Suppressor macrophage treated with lipopolysaccharide for 4 hours (primary cell): ENCODE data around the gene GBGT1.

ENCODE experiments used
- DNase-seq: peaks from one replicate; pipeline ENCODE4 v3.0.0-alpha.2; 2020

The GBGT1 gene

DNA sequence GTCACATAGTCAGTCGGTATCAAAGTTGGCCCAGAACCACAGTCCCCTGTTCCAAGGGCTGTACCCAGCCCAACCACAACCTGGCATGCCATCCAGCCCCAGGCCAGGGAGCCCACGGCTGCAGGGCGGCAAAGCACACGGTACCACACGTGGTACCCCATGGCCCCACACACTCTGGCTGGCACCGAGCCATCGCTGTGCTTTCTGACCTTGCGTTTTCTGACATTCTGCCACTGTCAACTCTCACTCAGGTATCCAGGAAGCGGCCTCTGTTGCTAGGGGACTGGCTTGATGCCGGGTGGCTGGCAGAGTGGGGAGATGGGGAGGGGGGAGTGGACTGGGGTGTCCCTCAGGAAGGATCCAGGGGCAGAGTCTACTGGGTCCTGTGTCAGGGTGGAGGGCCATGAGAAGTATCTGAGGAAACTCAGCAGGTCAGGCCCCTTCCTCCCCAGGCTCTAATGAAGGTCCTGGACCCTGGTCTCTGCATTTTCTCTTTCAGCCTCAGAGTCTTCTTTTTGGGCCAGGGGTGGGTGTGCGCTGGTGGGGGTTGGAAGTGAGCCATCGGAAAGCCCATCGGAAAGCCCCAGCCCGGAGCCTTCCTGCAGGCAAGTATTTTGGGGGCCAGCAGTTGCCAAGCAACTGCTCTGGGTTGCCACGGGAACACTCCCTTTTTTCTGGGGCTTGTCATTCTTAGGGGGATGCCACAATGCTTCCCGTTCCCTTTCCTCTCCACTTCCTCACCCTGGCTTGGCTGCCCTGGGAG is 21.7 kb downstream of the GBGT1 start:
- DNase-seq = no peak

GRCh38 chr9:133140606-133141005 is 23.1 kb downstream of the GBGT1 start:
- no peak for DNase-seq

DNA sequence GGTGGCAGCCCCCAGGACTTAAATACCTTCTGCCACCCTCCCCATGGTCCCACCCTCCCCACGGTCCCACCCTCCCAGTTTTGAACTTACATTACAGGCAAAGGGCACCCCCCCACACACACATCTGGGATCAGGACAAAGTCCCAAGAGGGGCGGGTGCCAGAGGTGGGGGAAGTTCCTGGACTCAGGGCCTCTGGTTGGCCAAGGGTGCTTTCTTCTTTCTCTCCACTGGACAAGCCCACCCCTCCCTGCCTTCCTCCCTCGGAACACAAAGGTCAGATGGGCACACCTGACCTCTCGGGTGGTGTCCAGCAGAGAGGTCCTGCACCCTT is 23.6 kb downstream of the GBGT1 start:
- DNase-seq = no peak

GRCh38 chr9:133139246-133140173 is 24.2 kb downstream of the GBGT1 start:
- peak; percentile 35 for DNase-seq

DNA sequence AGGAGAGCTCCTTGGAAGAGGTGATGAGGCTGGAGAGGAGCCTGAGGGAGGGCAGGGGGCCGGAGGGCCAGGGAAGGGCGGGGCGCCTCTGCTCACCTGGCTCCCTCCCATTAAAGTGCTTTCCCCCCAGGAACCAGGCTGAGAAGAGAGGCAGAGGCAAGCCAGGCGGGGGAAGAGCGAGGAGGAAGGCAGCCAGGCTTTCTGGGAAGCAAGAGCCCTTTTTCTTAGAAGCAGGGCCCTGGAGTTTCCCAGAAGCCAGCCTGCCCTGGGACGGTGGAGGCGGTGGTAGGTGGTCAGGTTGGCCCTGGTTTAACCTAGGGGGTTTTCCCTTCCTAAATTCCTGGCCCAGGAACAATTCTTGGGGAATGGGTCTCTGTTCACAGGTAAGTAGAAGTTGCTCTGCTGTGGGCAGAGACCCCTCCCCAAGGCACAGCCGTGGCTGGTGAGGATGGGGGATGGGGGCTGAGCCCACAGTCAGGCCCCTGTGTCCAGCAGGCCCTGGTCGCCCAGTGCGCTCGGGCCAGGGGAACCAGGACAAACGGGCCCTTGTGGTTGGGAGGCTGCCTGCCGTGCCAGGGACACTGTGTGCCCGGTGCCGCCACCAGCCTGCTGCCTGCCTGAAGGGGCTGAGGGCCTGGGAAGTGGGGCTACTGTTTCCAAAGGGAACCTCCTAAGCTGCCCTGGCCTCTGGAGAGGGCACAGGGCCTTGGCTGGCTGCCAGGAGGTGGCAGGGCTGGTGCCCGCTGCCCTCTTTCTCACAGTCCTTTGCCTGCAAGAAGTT is 26.1 kb downstream of the GBGT1 start:
- DNase-seq = no peak

GRCh38 chr9:133135146-133135745 is 28.5 kb downstream of the GBGT1 start:
- no peak for DNase-seq

DNA sequence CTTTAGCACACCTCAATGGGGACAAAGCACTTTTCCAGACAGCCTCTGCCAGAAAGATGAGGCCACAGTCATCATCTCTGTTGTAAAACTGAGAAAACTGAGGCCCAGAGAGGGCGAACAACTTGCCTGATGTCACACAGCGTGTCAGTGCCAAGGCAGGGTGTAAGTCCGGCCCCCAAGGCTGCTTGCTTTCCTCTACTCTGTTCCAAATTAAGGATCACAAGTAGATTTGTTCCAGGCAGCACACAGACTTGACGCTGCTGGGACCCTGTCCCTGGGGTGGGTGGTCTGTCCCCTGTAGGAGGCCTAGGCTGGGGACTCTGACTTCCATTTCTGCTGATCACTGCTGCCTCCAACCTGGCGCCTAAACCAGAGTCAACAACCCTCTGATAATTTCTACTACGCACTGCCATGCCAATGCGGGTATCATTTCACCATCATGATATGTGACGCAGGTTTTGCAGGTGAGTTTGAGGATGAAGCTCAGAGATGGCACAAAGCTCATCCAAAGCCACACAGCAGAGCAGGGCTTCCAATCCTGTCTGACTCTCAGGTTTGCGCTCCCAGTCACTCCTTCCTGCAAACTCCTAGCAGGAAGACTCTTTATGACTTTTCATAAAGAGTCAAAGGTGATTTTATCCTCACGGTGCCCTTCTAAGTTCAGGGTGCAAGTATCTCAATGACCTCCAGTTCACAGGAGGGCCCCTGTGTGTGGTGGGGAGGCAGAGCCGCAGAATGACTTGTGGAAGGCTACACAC is 29.1 kb downstream of the GBGT1 start:
- DNase-seq = no peak

DNA sequence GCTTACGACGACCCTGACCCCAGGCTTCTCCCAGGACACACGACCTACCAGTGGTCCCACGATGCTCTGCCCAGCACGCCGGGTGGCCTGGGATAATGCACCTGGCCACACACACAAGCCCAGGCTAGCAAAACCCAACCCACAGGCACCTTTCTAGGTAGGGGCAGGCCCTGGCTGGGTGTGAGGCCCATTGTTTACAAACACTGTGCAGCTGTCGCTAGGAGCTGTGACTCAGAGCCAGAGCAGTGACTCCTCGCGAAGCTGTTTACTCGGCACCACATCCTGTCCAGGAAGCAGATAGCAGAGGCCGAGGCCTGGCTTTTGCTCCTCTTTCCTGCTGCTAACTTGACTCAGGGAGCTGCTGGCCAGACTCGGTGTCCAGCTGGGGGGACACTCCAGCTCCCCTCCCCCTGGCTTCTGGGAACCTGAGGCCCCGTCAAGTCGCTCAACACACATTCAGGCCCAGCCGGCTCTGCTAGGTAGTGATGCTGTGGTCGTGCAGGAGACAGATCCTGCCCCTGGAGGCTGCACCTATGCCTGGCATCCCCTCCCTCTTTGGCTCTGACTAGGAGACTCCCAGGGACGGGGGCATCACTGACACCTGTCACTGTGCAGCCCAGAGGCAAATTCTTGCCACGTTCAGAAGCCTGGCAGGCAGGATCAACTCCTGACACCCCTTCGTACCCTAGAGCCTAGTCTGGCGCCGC is 29.9 kb downstream of the GBGT1 start:
- DNase-seq = peak; percentile 79

DNA sequence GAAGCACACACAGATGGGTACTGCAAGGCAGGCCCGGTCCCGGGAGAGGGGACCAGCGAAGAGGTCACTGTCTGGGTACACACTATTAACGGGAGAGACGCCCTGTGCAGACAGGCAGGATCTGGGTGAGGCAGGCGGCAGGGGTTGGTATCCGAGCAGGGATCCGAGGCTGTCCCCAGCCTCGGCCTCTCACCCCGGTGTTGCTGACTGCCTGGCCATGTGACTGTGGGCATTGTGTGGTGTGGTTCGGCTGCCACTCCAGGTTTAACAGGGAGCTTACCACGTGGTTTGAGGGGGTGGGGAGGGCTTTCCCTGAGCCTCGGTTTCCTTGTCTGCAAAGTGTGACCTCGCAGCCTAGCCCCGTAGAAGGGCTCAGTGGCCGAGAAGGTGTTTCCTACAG is 31.5 kb downstream of the GBGT1 start:
- no peak for DNase-seq

- DNase-seq = no peak
Measured at GRCh38 chr9:133131506-133131905, 32.2 kb downstream of the GBGT1 start.

GRCh38 chr9:133130685-133131244 is 32.9 kb downstream of the GBGT1 start:
- no peak for DNase-seq

- no peak for DNase-seq
Measured at GRCh38 chr9:133129001-133129795, 34.5 kb downstream of the GBGT1 start.

GRCh38 chr9:133128152-133128551 is 35.6 kb downstream of the GBGT1 start:
- DNase-seq = no peak

DNA sequence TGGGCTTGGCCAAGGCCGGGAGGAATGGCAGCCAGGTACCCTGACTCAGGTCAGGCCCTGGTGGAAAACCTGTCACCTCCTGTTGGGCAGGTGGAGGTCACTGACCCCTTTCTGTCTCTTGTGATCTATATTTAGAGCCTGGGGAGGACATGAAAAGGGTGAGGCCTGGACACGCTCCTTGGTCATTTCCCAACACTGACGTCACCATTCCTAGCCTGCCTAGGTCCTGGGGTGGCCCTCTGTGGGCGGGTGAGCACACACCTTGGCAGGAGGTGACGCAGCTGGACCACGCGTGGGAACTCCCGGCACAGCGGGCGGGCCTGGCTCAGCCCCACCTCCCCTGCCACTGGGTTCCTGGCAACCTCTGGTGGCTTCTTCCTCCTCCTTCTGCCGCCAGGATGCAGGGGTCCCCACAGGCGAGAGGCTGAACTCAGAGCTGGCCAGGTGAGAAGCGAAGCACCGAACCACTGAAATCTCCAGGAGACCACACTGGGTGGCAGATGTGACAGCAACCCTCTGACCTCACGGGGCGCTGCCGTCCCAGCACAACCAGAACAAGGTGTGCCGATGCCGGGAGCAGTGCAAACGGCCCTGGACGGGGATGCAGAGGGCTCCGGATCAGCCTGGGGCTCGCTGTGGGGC is 36.3 kb downstream of the GBGT1 start:
- DNase-seq = no peak

DNA sequence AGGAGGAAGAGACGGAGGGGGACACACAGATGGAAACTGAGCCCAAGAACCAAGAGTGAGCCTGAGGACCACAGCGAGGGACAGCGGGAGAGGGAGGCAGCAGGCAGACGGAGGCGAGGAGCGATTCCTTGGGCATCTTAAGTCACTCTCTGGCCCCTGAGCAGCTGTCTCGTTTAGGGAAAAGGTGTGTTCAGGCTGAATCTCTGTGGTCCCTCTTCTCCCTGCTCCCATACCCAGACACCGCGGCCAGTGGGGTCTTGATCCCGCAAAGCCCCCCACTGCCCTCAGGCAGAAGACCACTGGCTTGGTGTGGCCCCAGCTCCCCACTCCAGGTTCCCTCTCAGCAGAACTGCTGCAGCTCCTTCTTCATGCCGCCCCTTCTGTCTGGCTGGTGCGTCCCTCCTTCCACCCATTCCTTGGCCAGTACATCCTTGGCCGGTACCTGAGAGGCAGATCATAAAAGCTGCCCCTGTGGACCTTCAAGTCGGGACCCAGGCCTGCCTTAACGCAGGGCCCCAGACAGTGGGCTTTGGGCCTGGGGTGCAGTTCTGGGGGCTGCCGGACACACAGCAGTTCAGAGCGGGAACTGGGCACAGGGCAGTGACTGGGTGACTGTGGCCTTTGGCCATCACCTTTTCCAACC is 36.9 kb downstream of the GBGT1 start:
- DNase-seq = no peak

- DNase-seq = peak; percentile 64
Measured at GRCh38 chr9:133125941-133126696, 37.6 kb downstream of the GBGT1 start.

GRCh38 chr9:133124907-133125275 is 38.8 kb downstream of the GBGT1 start:
- no peak for DNase-seq

GRCh38 chr9:133124123-133124906 is 39.4 kb downstream of the GBGT1 start:
- DNase-seq = no peak
